Measurements from ENCODE around the gene RPRML.

DNA sequence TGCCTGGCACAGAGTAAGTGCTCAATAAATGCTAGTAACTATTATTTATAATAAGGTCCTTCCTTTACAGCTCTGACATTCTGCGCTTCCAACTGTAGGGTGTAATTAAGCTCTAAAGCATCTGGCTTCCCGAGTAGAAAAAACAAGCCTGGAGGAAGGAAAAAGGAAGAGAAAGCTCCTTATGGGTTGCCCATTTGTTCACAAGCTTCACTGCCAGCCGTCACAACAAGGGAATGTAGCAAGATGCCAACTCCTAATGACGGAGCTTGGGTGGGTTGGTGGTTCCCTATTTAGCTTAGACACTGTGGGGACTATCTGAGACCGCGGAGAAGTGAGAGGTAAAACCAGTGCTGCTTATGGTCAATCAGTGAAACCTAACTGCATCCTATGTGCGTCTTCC, 7.3 kb upstream of the RPRML start:
- TF ChIP-seq, protein P1, sequence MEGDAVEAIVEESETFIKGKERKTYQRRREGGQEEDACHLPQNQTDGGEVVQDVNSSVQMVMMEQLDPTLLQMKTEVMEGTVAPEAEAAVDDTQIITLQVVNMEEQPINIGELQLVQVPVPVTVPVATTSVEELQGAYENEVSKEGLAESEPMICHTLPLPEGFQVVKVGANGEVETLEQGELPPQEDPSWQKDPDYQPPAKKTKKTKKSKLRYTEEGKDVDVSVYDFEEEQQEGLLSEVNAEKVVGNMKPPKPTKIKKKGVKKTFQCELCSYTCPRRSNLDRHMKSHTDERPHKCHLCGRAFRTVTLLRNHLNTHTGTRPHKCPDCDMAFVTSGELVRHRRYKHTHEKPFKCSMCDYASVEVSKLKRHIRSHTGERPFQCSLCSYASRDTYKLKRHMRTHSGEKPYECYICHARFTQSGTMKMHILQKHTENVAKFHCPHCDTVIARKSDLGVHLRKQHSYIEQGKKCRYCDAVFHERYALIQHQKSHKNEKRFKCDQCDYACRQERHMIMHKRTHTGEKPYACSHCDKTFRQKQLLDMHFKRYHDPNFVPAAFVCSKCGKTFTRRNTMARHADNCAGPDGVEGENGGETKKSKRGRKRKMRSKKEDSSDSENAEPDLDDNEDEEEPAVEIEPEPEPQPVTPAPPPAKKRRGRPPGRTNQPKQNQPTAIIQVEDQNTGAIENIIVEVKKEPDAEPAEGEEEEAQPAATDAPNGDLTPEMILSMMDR (IDR thresholded peaks at IDR 0.05; ENCODE audit: borderline replicate concordance, extremely low read depth, low read length, poor library complexity, severe bottlenecking): no peak
- no peak for TF ChIP-seq EZH2 (IDR thresholded peaks at IDR 0.05; ENCODE audit: borderline replicate concordance, low read depth, low read length, severe bottlenecking)

All from DND-41 (cell line).